ENCODE measurements around the gene NUDT2. TPM values are rescaled to one million over a fixed set of nuclear protein-coding genes. Genes with fewer than 3 reads are reported as not detected.
"Not testable (repeated sequence)": the region's sequence is repeated elsewhere in the genome, so short reads cannot be mapped to it uniquely, and the experiment has no call there.

The NUDT2 gene
- total and polyA plus RNA-seq, 7 donors: 14.7 to 31.0 (median 19.6) TPM

DNA sequence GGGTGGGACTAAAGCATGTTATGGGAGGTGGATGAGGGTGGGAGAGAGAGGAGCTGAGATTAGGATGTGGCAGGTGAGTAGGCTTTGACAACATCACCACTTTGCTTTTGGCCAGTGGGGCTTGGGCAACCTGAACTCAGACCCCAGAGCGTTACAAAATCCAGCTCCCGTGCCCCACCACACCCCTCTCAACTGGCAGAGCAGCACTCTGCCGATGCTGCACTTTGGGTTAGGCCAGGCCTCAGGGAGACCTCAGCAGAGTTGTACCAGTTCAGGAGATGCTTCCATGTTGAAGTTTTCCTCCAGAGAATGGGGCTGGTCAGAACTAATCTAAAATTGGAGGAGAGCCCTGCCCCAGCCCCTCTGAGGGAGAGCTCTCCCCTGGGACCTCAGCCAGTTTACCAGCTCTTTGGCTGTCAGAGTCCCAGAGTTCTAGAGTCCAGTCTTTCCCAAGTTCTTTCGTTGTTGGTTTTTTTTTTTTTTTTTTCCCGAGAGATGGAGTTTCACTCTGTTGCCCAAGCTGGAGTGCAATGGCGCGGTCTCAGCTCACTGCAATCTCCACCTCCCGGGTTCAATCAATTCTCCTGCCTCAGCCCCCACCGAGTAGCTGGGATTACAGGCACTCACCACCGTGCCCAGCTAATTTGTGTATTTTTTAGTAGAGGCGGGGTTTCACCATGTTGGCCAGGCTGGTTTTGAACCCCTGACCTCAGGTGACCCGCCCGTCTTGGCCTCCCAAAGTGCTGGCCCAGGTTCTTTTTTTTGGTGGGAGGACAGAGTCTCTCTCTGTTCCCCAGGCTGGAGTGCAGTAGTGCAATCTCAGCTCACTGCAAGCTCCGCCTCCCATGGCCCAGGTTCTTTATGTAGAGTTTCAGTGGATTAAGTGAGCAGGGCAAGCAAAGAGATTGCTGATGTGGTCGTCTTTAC is 17.8 kb downstream of the NUDT2 start:
- intact Hi-C loops (cut with DNase I): no loop called here
- WGBS, 3 donors: 76 to 81% (median 77%) methylated on average over 15 of the region's 15 CpGs
- H3K4me3 ChIP-seq: no peak overlapping the region
- H3K27ac ChIP-seq: no peak overlapping the region
- TF ChIP-seq, protein P1, sequence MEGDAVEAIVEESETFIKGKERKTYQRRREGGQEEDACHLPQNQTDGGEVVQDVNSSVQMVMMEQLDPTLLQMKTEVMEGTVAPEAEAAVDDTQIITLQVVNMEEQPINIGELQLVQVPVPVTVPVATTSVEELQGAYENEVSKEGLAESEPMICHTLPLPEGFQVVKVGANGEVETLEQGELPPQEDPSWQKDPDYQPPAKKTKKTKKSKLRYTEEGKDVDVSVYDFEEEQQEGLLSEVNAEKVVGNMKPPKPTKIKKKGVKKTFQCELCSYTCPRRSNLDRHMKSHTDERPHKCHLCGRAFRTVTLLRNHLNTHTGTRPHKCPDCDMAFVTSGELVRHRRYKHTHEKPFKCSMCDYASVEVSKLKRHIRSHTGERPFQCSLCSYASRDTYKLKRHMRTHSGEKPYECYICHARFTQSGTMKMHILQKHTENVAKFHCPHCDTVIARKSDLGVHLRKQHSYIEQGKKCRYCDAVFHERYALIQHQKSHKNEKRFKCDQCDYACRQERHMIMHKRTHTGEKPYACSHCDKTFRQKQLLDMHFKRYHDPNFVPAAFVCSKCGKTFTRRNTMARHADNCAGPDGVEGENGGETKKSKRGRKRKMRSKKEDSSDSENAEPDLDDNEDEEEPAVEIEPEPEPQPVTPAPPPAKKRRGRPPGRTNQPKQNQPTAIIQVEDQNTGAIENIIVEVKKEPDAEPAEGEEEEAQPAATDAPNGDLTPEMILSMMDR (IDR thresholded peaks at IDR 0.05): no peak
- H3K9me3 ChIP-seq: no peaks in the 10 kb centered on the region
- DNase-seq: no peak
- H3K4me1 ChIP-seq: peaks cover 23% of the 10 kb centered on the region
- H3K27me3 ChIP-seq (ENCODE audit: insufficient read depth in 3 of 3, low read length in 2 of 3): no peaks in the 10 kb centered on the region
- H3K36me3 ChIP-seq (ENCODE audit: insufficient read depth in 1 of 2, low read depth in 1 of 2): peaks cover 0 to 11% of the 10 kb centered on the region in 2 donors
- ATAC-seq: no peak

- TF ChIP-seq, protein P1 (IDR thresholded peaks at IDR 0.05): no peak
- Histone ChIP-seq H3K4me1 (peaks cover 23% of the 10 kb centered on the region), H3K36me3 (ENCODE audit: insufficient read depth in 1 of 2, low read depth in 1 of 2) (peaks cover 0 to 7% of the 10 kb centered on the region in 2 donors), H3K4me3 (no peak overlapping the region), H3K27ac (no peak overlapping the region), H3K9me3 (no peaks in the 10 kb centered on the region), H3K27me3 (ENCODE audit: insufficient read depth in 3 of 3, low read length in 2 of 3) (no peaks in the 10 kb centered on the region)
- ATAC-seq (no peak), DNase-seq (no peak)
- intact Hi-C loops (cut with DNase I): no loop called here
Measured at GRCh38 chr9:34347800-34348158, 18.4 kb downstream of the NUDT2 start.

GRCh38 chr9:34349324-34349723 is 20.0 kb downstream of the NUDT2 start:
- no peak for DNase-seq
- 99 to 100% (median 99%) methylated on average over 3 of the region's 3 CpGs for WGBS, 3 donors
- TF ChIP-seq, protein P1 (IDR thresholded peaks at IDR 0.05): no peak
- H3K36me3 ChIP-seq (ENCODE audit: insufficient read depth in 1 of 2, low read depth in 1 of 2): peaks cover 0 to 7% of the 10 kb centered on the region in 2 donors
- H3K27me3 ChIP-seq (ENCODE audit: insufficient read depth in 3 of 3, low read length in 2 of 3): no peaks in the 10 kb centered on the region
- intact Hi-C loops (cut with DNase I): no loop called here
- no peaks in the 10 kb centered on the region for H3K9me3 ChIP-seq
- no peak for ATAC-seq
- H3K27ac ChIP-seq: no peak overlapping the region
- H3K4me1 ChIP-seq: peaks cover 10% of the 10 kb centered on the region
- no peak overlapping the region for H3K4me3 ChIP-seq

DNA sequence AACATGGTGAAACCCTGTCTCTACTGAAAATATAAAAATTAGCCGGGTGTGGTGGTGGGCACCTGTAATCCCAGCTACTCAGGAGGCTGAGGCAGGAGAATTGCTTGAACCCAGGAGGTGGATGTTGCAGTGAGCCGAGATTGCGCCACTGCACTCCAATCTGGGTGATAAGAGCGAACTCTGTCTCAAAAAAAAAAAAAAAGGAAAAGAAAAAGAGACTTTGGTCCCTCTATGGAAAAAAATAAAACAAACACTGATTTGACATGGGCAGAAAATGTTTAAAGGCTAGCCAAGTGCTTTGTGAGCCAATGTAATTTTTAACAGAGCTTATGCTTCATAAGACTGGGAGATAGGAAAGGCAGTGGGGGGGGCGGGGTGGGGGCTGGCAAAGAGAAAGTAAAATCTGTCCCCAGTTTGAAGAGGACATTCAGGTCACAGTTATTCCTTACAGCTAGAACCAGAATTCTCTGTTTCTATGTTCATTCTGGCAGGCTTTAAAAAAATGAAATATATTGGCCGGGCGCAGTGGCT is 22.8 kb downstream of the NUDT2 start:
- H3K27me3 ChIP-seq (ENCODE audit: insufficient read depth in 3 of 3, low read length in 2 of 3); H3K4me3 ChIP-seq; ATAC-seq; H3K4me1 ChIP-seq; intact Hi-C loops (cut with DNase I); DNase-seq; H3K27ac ChIP-seq; H3K36me3 ChIP-seq (ENCODE audit: insufficient read depth in 1 of 2, low read depth in 1 of 2); H3K9me3 ChIP-seq: not testable (repeated sequence)
- WGBS, 3 donors: 76 to 87% (median 84%) methylated on average over 7 of the region's 7 CpGs

DNA sequence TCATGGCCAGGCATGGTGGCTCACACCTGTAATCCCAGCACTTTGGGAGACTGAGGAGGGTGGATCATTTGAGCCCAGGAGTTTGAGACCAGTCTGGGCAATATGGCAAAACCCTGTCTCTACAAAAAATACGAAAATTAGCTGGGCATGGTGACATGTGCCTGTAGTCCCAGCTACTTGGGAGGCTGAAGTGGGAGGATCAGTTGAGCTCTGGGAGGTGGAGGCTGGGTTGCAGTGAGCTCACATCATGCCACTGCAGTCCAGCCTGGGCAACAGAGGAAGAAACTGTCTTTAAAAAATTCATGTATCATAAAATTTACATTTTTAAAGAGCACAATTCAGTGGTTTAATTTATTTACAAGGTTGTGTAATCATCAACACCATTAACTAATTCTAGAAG is 23.6 kb downstream of the NUDT2 start:
- H3K9me3 ChIP-seq; intact Hi-C loops (cut with DNase I); H3K27ac ChIP-seq; H3K36me3 ChIP-seq (ENCODE audit: insufficient read depth in 1 of 2, low read depth in 1 of 2); H3K27me3 ChIP-seq (ENCODE audit: insufficient read depth in 3 of 3, low read length in 2 of 3); H3K4me1 ChIP-seq; DNase-seq; H3K4me3 ChIP-seq; ATAC-seq: not testable (repeated sequence)
- 88 to 100% (median 93%) methylated on average over 1 of the region's 1 CpG for WGBS, 3 donors

All from psoas muscle (tissue), 8 donors.